NT2/D1 (cell line): ENCODE results near the gene RBMS1.

Experiments used
- SUZ12 ChIP-seq: IDR thresholded peaks from 2 replicates; pipeline ENCODE4 v1.6.1; 2011; ENCODE audit not compliant: insufficient read length, insufficient read depth; ENCODE audit errors: extremely low read depth
- ZNF274 ChIP-seq: IDR thresholded peaks from 2 replicates; pipeline ENCODE4 v1.6.1; 2011; ENCODE audit warnings: mild to moderate bottlenecking, low read depth, low read length

DNA sequence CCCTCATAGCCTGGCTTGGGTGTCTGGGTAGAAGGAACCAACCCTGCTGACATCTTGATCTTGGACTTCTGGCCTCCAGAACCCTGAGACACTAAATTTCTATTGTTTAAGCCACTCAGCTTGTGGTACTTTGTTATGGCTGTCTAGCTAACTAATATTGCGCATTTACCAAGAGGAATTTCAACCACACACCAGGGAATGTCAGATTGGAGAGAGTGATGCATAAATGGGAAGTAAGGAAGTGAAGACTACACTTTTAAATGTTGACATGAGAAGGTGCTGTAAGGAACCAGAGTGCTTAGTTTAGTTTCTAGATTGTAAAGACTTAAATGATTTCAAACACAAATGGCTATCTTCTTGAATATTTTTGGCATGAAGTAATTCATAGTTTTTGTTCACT, 194.6 kb downstream of the RBMS1 start:
- TF ChIP-seq SUZ12 (no peak), ZNF274 (no peak)
